ENCODE measurements around the gene TNFRSF4. TPM values are rescaled to one million over a fixed set of nuclear protein-coding genes. Genes with fewer than 3 reads are reported as not detected.

TNFRSF4 gene
- total and polyA plus RNA-seq, 10 of the 15 experiments (the other 5 are each of a cell fraction or from before 2014, with no cell fraction given): 0.05 to 7.3 (median 2.5) TPM; not detected in 1

DNA sequence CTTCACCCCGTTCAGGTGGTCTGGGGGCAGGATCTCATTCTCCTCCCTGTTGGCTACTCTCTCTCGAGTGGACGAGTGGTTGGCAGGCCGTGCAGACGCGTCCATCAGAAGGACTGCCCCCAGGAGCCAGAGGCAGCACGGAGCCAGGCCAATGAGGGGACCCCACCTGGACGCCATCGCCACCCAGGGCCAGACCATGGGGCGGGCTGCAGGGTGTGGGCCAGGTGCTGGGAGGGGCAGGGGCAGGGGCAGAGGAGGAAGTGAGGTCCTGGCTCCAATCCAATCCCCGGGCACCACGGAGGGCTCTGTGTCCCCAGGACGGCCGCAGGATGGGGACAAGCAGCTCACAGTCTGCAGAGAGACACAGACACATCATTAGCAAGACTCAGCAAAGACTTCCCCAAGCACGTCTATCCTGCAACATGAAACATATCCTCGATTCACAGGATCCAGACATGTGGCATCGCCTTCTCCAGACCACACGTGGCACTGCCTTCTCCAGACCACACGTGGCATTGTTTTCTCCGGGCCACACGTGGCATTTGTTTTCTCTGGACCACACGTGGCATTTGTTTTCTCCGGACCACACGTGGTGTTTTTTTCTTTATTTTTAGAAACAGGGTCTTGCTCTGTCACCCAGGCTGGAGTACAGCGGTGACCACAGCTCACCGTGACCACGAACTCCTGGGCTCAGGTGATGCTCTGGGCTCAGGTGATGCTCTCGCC, 14.8 kb upstream of the TNFRSF4 start:
- RAD21 ChIA-PET (ENCODE audit: unreplicated experiment): no interaction called here
- no peak overlapping the region for H3K27ac ChIP-seq (ENCODE audit: control insufficient read depth, insufficient read depth)
- in situ Hi-C loops (cut with MboI): no loop called here
- CTCF ChIA-PET: interaction anchor here (1.0 kb wide), 1 partner anchor 22 kb away, joined by 3 read pairs; no protein-coding TSS in a partner anchor
- 98% methylated on average over 28 of the region's 28 CpGs for WGBS (ENCODE audit: insufficient coverage, insufficient replicate concordance, low lambda C conversion rate, missing lambda C conversion rate)
- H2AFZ ChIP-seq (ENCODE audit: control insufficient read depth, low read depth, low read length): no peak overlapping the region
- H4K20me1 ChIP-seq (ENCODE audit: control insufficient read depth, insufficient read depth): no peaks in the 10 kb centered on the region
- TF ChIP-seq EGR1 (IDR thresholded peaks at IDR 0.05; ENCODE audit: borderline replicate concordance in 1 of 2, low read depth in 2 of 2, low read length in 2 of 2): peak; percentile 35 to 40; a peak in 2 of 3 replicates
- TF ChIP-seq HCFC1 (IDR thresholded peaks at IDR 0.05; ENCODE audit: low read length): no peak
- TF ChIP-seq RCOR1 (conservative IDR thresholded peaks at IDR 0.05; ENCODE audit: low read depth, low read length): no peak
- TF ChIP-seq, protein P1, sequence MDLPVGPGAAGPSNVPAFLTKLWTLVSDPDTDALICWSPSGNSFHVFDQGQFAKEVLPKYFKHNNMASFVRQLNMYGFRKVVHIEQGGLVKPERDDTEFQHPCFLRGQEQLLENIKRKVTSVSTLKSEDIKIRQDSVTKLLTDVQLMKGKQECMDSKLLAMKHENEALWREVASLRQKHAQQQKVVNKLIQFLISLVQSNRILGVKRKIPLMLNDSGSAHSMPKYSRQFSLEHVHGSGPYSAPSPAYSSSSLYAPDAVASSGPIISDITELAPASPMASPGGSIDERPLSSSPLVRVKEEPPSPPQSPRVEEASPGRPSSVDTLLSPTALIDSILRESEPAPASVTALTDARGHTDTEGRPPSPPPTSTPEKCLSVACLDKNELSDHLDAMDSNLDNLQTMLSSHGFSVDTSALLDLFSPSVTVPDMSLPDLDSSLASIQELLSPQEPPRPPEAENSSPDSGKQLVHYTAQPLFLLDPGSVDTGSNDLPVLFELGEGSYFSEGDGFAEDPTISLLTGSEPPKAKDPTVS (IDR thresholded peaks at IDR 0.05; ENCODE audit: low read depth, low read length): no peak
- TF ChIP-seq SMAD1 (IDR thresholded peaks at IDR 0.05; ENCODE audit: low read depth, partially characterized antibody): no peak
- TF ChIP-seq MTA2 (IDR thresholded peaks at IDR 0.05; ENCODE audit: low read depth): no peak
- TF ChIP-seq FOS (IDR thresholded peaks at IDR 0.05; ENCODE audit: borderline replicate concordance, extremely low read depth, insufficient read length): no peak
- TF ChIP-seq, protein P2, sequence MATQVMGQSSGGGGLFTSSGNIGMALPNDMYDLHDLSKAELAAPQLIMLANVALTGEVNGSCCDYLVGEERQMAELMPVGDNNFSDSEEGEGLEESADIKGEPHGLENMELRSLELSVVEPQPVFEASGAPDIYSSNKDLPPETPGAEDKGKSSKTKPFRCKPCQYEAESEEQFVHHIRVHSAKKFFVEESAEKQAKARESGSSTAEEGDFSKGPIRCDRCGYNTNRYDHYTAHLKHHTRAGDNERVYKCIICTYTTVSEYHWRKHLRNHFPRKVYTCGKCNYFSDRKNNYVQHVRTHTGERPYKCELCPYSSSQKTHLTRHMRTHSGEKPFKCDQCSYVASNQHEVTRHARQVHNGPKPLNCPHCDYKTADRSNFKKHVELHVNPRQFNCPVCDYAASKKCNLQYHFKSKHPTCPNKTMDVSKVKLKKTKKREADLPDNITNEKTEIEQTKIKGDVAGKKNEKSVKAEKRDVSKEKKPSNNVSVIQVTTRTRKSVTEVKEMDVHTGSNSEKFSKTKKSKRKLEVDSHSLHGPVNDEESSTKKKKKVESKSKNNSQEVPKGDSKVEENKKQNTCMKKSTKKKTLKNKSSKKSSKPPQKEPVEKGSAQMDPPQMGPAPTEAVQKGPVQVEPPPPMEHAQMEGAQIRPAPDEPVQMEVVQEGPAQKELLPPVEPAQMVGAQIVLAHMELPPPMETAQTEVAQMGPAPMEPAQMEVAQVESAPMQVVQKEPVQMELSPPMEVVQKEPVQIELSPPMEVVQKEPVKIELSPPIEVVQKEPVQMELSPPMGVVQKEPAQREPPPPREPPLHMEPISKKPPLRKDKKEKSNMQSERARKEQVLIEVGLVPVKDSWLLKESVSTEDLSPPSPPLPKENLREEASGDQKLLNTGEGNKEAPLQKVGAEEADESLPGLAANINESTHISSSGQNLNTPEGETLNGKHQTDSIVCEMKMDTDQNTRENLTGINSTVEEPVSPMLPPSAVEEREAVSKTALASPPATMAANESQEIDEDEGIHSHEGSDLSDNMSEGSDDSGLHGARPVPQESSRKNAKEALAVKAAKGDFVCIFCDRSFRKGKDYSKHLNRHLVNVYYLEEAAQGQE (IDR thresholded peaks at IDR 0.05; ENCODE audit: low read depth, low read length): no peak
- TF ChIP-seq, protein P3, sequence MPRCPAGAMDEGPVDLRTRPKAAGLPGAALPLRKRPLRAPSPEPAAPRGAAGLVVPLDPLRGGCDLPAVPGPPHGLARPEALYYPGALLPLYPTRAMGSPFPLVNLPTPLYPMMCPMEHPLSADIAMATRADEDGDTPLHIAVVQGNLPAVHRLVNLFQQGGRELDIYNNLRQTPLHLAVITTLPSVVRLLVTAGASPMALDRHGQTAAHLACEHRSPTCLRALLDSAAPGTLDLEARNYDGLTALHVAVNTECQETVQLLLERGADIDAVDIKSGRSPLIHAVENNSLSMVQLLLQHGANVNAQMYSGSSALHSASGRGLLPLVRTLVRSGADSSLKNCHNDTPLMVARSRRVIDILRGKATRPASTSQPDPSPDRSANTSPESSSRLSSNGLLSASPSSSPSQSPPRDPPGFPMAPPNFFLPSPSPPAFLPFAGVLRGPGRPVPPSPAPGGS (IDR thresholded peaks at IDR 0.05; ENCODE audit: borderline replicate concordance, insufficient read depth, low read depth, low read length, poor library complexity, severe bottlenecking): peak; percentile 55
- no peak for TF ChIP-seq BHLHE40 (IDR thresholded peaks at IDR 0.05; ENCODE audit: borderline replicate concordance in 1 of 2, low read depth in 2 of 2, low read length in 1 of 2)
- TF ChIP-seq SREBF1 (IDR thresholded peaks at IDR 0.05; ENCODE audit: low read length): no peak
- no peak for TF ChIP-seq TARDBP (IDR thresholded peaks at IDR 0.05; ENCODE audit: borderline replicate concordance)
- no peak for FAIRE-seq
- H3K4me3 ChIP-seq: no peak overlapping the region
- no peak for DNase-seq (ENCODE audit: low read depth, low spot score)
- H3K36me3 ChIP-seq (ENCODE audit: control insufficient read depth in 2 of 2, insufficient read depth in 2 of 2, low read length in 1 of 2): peaks cover 4 to 28% of the 10 kb centered on the region in 2 experiments; a peak in 3 of 4 replicates
- no TSS peak for BruUV-seq (replicated peaks)
- POLR2A ChIA-PET: interaction anchor here (1.0 kb wide), 1 partner anchor 13 kb away, joined by 3 read pairs; no protein-coding TSS in a partner anchor
- H3K9ac ChIP-seq (ENCODE audit: control insufficient read depth, insufficient read depth, low read length): no peak overlapping the region
- intact Hi-C loops (cut with micrococcal nuclease; ENCODE audit: unreplicated experiment): no loop called here
- H3K4me2 ChIP-seq (ENCODE audit: control insufficient read depth, insufficient read depth): no peak overlapping the region; the same call in 1 of the 2 replicates
- peaks cover 4% of the 10 kb centered on the region for H3K4me1 ChIP-seq (ENCODE audit: control insufficient read depth, insufficient read depth, low read length)
- no peak for ATAC-seq
- SMC1A ChIA-PET (ENCODE audit: uncharacterized antibody, unreplicated experiment): no interaction called here
- H3K27me3 ChIP-seq (replicated peaks in 1 of 2; ENCODE audit: control insufficient read depth in 2 of 2, insufficient read depth in 2 of 2, low read length in 1 of 2): no peaks in the 10 kb centered on the region
- no peaks in the 10 kb centered on the region; the same call in 2 of the 3 replicates for H3K9me3 ChIP-seq (replicated peaks; ENCODE audit: control insufficient read depth, insufficient read depth, low read length)
- H3K79me2 ChIP-seq (ENCODE audit: control insufficient read depth, insufficient read depth, low read length): peaks cover 50% of the 10 kb centered on the region
